ENCODE data around the gene EVI2A. TPM values are rescaled to one million over a fixed set of nuclear protein-coding genes. Genes with fewer than 3 reads are reported as not detected.

The EVI2A gene
- total RNA-seq, 1 experiment from 2014 or later: not detected

GRCh38 chr17:31269036-31269577 lies 52.3 kb downstream of the EVI2A start:
- Histone ChIP-seq H3K9me3 (ENCODE audit: low read length) (no peaks in the 10 kb centered on the region), H3K9me2 (replicated peaks; ENCODE audit: insufficient read depth, low read length) (peaks cover 8% of the 10 kb centered on the region), H3K79me2 (ENCODE audit: low read length) (peaks cover 4% of the 10 kb centered on the region; the same call in 1 of the 2 replicates), H3K36me3 (ENCODE audit: insufficient read depth, low read length) (peaks cover 46% of the 10 kb centered on the region), H3K27ac (ENCODE audit: low read length) (no peak overlapping the region), H4K20me1 (ENCODE audit: insufficient read depth, low read depth, low read length) (no peaks in the 10 kb centered on the region), H3K4me3 (ENCODE audit: low read length) (no peak overlapping the region), H3K9ac (ENCODE audit: low read length) (no peak overlapping the region), H3K4me1 (ENCODE audit: low read length) (no peaks in the 10 kb centered on the region), H3K4me2 (ENCODE audit: low read depth, low read length, poor library complexity, severe bottlenecking) (no peak overlapping the region), H3K27me3 (ENCODE audit: low read length) (no peaks in the 10 kb centered on the region), H2AFZ (ENCODE audit: low read length) (no peak overlapping the region)
- no peak for DNase-seq

Other genes starting within 250 kb of the EVI2A start
- gene NF1, start 226.6 kb downstream of the EVI2A start, total RNA-seq (2014; rRNA removed; shearing (Covaris generic); ENCODE audit: low replicate concordance): 56.6 and 164 TPM in 2 replicates
- gene OMG, start 24.4 kb downstream of the EVI2A start, total RNA-seq (2014; rRNA removed; shearing (Covaris generic); ENCODE audit: low replicate concordance): 0.11 TPM in 1 of 2 replicates, not detected in the other
- 0.76 and 5.0 TPM in 2 replicates for gene EVI2B, start 7.6 kb downstream of the EVI2A start, total RNA-seq (2014; rRNA removed; shearing (Covaris generic); ENCODE audit: low replicate concordance)
- 3.6 and 13.3 TPM in 2 replicates for gene RAB11FIP4, start 70.1 kb upstream of the EVI2A start, total RNA-seq (2014; rRNA removed; shearing (Covaris generic); ENCODE audit: low replicate concordance)